Astrocyte of the cerebellum (primary cell): ENCODE results near the gene EMD.
A peak's percentile ranks its signal among the peaks of the same experiment; 100 is the strongest.

Experiments
- DNase-seq: peaks from one replicate; pipeline ENCODE4 v3.0.0-alpha.2; 2011; ENCODE audit warnings: low read depth
- H3K4me3 ChIP-seq: 2 replicates; pipeline ENCODE4 v1.5.1; 2011; ENCODE audit warnings: mild to moderate bottlenecking, low read depth, low read length, moderate library complexity
- in situ Hi-C: cut with HindIII; loops from 2 replicates; pipeline ENCODE4 v1.10.0; 2017; ENCODE audit warnings: low sequenced_read_pairs
- TF ChIP-seq, protein P1 (sequence below): IDR thresholded peaks from 2 replicates; pipeline ENCODE4 v1.5.1; 2012; ENCODE audit warnings: low read length, low read depth, moderate library complexity, mild to moderate bottlenecking; ENCODE audit errors: missing control alignments

EMD gene

DNA sequence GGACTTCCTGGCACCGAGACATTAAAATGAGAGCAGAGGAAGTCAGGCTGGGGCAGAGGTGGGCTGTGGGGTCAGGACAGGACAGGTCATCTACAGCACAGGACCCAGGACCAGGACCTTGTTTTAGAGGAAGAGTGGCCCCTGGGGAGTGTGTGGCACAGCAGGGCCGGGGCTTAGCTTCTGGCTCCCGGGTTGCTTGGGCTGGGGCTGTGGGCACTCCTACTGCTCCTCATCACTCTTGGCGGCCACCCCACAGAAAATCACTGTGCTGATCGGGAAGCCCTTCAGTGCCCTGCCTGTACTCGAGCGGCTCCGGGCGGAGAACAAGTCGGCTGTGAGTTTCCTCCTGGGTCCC, 41.3 kb downstream of the EMD start:
- in situ Hi-C loops: no loop called here
- no peak overlapping the region for H3K4me3 ChIP-seq
- TF ChIP-seq, protein P1, sequence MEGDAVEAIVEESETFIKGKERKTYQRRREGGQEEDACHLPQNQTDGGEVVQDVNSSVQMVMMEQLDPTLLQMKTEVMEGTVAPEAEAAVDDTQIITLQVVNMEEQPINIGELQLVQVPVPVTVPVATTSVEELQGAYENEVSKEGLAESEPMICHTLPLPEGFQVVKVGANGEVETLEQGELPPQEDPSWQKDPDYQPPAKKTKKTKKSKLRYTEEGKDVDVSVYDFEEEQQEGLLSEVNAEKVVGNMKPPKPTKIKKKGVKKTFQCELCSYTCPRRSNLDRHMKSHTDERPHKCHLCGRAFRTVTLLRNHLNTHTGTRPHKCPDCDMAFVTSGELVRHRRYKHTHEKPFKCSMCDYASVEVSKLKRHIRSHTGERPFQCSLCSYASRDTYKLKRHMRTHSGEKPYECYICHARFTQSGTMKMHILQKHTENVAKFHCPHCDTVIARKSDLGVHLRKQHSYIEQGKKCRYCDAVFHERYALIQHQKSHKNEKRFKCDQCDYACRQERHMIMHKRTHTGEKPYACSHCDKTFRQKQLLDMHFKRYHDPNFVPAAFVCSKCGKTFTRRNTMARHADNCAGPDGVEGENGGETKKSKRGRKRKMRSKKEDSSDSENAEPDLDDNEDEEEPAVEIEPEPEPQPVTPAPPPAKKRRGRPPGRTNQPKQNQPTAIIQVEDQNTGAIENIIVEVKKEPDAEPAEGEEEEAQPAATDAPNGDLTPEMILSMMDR: no peak
- DNase-seq: no peak

DNA sequence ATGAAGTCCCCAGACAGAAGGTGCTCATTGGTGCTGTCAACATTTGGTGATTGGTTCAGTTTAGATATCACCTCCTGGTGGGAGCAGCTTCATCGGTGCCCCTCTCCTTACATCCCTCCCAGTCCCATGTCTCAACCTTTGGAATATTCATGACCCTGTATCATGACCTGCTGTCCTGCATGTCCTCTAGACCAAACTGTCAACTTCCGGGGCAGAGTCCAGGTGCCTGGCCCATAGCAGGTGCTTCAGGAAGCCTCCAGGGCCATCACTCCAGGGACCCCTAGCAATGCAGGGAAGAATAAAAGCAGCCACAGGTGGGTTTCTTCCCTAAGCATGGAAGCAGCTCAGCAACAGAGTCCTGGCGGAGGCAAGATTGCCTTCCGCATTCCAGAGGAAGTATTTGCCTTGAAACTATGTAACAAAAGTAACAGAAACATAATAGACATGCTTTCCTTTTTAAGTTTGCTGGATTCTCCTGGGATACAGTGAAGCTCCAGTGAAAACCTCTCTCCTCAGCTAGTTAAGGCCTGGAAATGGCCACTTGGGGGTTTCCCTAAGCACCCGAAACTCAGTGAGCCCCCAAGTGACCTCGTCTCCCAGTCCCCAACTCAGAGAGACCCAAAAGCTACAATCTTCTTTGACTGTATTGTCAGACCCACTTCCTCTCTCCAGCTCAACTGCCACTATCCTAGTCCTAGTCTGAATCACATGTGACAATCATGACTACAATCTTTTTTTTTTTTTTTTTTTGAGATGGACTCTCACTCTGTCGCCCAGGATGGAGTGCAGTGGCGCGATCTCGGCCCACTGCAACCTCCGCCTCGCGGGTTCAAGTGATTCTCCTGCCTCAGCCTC, 48.0 kb downstream of the EMD start:
- no peak overlapping the region for H3K4me3 ChIP-seq
- DNase-seq: no peak
- in situ Hi-C loops: no loop called here
- TF ChIP-seq, protein P1: no peak

DNA sequence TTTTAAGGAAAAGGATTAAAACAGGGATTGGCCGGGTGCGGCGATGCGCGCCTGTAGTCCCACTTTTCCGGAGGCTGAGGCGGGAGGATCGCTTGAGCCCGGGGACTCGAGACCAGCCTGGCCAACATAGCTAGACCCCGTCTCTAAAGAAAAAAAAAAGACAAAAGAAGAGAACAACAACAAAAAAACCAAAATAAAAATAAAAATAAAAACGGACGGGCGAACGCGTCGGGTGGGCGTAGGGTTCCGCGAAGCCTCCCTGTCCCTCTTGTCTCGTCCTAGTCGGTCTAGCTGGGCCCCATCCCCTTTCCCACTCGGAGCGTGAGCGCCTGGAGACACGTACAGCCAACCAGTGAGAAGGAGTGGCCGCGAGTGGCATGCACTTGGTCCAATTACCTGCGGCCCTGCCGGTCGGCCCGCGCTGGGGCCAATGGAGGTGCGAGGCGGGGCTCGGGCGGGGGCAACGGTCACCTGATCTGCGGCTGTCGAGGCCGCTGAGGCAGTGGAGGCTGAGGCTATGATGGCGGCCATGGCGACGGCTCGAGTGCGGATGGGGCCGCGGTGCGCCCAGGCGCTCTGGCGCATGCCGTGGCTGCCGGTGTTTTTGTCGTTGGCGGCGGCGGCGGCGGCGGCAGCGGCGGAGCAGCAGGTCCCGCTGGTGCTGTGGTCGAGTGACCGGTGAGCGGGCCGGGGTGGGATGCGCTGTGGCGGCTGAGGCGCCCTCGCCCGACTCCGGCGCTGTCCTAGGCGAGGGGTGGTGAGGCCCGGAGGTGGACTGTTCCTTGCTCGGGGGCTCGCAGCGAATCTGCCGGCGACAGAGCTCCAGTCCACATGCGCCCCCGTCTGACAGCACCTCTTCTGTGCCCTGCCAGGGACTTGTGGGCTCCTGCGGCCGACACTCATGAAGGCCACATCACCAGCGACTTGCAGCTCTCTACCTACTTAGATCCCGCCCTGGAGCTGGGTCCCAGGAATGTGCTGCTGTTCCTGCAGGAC, 49.4 kb downstream of the EMD start, which contains the start of gene ATP6AP1:
ATP6AP1 (plus strand) TSS at position 502 of the 996 bp plus-strand sequence; CDS start at position 518, 16 bp downstream.
- peak within 1 kb of the TSS; percentile 60 for H3K4me3 ChIP-seq
- TF ChIP-seq, protein P1: no peak
- in situ Hi-C loops: no loop called here
- DNase-seq: peak; percentile 77

DNA sequence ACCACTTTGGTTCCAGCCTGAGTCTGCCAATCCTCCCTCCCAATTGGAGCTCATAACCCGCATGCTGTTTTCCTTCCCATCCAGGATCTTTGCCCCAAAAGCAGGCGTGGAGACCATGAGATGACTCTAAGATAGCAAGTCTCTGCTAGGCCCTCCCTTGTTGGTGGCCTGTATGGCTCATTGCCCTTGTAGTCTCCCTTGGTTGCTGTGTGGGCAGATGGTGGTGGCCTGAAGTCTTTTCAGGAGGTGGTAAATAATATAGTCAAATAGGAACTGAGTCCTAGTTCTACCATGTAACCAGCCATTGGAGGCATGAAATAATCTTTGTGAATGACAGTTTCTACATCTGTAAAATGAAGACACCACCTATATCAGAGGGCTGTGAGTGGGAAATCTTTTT, 50.6 kb downstream of the EMD start:
- no peak for DNase-seq
- in situ Hi-C loops: no loop called here
- peak overlapping the region; percentile 60 for H3K4me3 ChIP-seq
- TF ChIP-seq, protein P1: no peak

DNA sequence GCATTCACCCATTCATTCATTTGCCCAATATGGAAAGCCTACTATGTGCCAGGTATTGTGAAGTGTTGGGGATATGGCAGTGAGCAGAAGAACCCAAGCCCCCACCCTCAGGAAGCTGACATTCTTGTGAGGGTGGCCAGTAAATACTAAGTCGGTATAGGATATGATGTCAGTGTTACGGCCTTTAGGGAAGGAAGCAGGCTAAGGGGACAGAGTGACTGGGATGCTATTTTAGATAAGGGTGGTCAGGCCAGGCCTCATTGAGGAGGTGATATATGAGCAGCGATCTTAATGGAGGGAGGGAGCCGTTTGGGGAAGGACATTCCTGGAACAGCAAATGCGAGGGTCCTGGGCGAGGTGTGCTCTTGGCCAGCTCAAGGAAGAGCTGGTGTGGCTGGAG, 51.4 kb downstream of the EMD start:
- in situ Hi-C loops: no loop called here
- DNase-seq: no peak
- no peak overlapping the region for H3K4me3 ChIP-seq
- TF ChIP-seq, protein P1: no peak

DNA sequence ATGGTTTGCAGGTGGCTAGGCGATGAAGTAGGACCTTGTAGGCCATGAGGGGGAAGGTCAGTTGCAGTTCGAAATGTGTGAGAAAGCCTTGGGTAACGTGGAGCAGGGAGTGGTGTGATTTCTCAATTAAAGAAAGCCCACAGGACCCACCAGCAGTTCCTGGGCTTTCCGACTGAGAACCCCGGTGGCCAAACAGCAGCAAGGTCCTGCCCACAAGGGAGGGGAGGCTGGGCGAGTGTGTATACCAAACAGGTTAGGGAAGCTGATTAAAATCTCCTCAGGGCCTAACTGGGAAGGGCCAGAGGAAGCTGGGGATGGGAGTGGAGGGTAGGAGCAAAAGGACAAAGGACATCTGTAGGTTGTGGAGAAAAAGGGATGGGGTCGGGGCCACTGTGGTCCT, 51.8 kb downstream of the EMD start:
- in situ Hi-C loops: no loop called here
- TF ChIP-seq, protein P1: no peak
- DNase-seq: no peak
- no peak overlapping the region for H3K4me3 ChIP-seq
